ENCODE data around the gene TLR8.

GRCh38 chrX:12958461-12958860 lies 52.0 kb downstream of the TLR8 start:
- TF ChIP-seq POLR2A (IDR thresholded peaks at IDR 0.05) = no peak
- TF ChIP-seq CTCF (IDR thresholded peaks at IDR 0.05) = no peak
